Erythroblast (primary cell): Measurements from ENCODE around the gene SOX12.

Experiments
- DNase-seq, 2 experiments: peaks; one replicate each; lab custom pipeline; 2025; lab: John Stamatoyannopoulos, UW
- GATA1 ChIP-seq: IDR thresholded peaks from 2 replicates; pipeline ENCODE4 v1.6.1; 2011; ENCODE audit warnings: low read depth, mild to moderate bottlenecking, control low read depth, low read length, moderate library complexity
- POLR2A ChIP-seq: IDR thresholded peaks from 2 replicates; pipeline ENCODE4 v1.6.1; 2011; ENCODE audit warnings: mild to moderate bottlenecking, low read length

SOX12 gene

DNA sequence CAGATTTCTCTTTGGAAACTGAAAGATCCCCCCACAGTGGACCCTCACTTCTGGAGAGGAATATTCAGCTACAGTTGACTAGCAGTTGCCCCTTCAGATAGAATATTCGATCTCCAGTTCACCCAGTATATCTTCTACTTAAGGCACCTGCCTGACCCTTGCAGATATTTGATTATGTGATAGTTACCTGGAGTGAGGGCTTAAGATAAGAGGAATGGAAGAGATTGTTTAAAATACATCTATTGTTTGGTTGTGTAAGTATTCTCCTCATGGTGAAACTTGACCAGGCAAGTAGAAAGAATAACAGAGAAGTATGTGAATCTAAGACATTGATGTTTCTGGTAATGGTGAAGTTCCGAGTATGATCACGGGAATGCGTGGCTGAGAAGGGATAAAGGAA, 29.5 kb upstream of the SOX12 start:
- no peak for DNase-seq
- no peak for TF ChIP-seq GATA1
- TF ChIP-seq POLR2A: no peak

GRCh38 chr20:297098-297924, 28.0 kb upstream of the SOX12 start, which contains the start of gene ZCCHC3:
ZCCHC3 (plus strand) TSS chr20:297570; CDS start chr20:297587, 17 bp downstream.
- TF ChIP-seq POLR2A: peak; percentile 81
- no peak for TF ChIP-seq GATA1
- DNase-seq: peak; percentile 93 to 95

DNA sequence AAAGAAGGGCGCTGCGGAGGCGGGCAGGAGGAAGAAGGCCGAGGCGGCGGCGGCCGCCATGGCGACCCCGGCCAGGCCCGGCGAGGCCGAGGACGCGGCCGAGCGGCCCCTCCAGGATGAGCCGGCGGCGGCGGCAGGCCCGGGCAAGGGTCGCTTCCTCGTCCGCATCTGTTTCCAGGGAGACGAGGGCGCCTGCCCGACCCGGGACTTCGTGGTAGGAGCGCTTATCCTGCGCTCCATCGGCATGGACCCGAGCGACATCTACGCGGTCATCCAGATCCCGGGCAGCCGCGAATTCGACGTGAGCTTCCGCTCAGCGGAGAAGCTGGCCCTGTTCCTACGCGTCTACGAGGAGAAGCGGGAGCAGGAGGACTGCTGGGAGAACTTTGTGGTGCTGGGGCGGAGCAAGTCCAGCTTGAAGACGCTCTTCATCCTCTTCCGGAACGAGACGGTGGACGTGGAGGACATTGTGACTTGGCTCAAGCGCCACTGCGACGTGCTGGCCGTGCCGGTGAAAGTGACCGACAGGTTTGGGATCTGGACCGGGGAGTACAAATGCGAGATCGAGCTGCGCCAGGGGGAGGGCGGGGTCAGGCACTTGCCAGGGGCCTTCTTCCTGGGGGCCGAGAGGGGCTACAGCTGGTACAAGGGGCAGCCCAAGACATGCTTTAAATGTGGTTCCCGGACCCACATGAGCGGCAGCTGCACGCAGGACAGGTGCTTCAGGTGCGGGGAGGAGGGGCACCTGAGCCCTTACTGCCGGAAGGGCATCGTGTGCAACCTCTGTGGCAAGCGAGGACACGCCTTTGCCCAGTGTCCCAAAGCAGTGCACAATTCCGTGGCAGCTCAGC, 27.2 kb upstream of the SOX12 start:
- peak; percentile 75 to 82 for DNase-seq
- TF ChIP-seq GATA1: no peak
- TF ChIP-seq POLR2A: no peak

DNA sequence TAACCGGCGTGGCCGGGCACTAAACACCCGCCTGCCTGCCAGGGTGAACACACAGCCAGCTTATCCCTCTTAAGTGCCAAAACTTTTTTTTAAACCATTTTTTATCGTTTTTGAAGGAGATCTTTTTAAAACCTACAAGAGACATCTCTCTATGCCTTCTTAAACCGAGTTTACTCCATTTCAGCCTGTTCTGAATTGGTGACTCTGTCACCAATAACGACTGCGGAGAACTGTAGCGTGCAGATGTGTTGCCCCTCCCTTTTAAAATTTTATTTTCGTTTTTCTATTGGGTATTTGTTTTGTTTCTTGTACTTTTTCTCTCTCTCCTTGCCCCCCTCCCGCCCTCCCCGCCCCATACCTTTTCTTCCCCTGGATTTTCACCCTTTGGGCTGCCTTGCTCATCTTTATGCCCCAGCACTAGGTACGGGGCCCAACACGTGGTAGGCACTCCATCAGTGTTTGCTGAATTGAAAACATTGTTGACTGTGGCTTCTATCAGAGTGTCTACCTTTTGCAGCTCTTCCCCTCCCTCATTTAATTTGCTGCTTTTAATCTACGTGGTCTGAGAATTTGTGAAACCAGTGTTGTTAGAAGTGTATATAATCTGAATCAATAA, 26.5 kb upstream of the SOX12 start:
- DNase-seq: peak in 1 of 2 experiments; percentile 54
- TF ChIP-seq GATA1 (no peak), POLR2A (no peak)

DNA sequence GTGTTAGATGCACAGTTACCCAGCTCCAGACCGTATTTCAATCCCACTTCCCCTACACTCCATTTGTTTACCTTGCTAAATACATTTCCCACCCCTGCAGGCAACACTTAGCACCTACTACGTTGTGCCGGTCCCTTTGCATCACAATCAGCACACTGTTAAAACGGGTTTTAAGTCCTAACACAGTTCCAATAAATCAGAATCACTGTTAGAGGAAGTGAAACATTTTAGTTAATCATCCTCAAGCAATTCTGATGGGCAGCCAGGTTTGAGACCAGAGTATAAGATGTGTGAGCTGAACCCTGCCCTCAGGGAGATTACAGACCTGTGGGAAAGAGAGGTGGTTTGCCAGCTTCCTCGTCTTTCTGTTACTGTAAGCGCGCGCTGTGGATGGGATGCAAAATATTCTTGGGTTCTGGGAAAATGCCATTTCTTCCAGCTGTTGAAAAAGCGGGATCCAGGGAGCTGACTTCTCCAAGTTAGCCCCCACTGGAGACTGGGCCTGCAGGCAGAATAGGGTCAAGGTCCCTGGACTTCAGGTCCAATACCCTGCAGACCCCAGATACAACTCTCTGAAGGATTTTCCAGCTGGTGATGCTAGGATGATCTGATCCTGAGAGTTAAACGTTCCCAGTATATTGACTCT, 24.9 kb upstream of the SOX12 start:
- TF ChIP-seq GATA1: no peak

DNA sequence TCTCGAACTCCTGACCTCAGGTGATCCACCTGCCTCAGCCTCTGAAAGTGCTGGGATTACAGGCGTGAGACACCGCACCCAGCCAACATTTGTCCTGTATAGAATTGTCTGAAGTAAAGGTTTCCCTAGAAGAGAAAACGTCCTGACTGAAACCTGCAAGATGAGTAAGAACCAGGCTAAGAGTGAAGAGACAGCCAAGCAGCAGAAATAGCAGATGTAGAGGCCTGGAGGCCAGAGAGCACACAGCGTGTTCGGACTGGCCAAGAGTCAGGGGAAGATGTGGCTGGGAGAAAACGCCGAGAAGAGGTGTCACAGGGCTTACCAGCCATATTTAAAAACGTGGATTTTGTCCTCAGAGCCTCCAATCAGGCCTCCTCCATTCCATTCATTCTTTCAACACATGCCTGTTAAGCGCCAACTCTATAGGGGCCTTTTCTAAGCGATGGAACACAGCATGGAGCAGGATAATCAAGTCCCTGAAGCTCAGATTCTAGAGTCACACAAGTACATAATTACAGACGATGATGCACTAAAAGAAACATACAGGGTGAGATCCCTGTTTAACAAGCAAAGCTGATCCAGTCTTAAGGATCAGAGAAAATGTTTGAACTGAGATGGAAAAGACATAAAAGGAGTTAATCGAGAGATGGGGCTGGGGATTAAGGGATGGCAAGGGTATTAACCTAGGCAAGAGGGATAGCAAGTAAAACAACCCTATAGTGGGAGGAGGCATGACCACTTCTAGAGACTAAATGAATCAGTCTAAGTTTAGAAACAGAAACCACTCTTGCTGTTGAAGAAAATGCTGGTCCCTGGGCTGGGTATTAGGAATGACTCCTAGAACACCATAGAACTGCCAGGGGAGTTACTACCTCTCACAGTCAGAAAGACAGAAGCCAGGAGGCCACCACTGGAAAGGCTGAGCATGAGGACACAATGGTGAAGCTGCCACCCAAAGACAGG, 23.2 kb upstream of the SOX12 start:
- DNase-seq: no peak
- TF ChIP-seq GATA1 (no peak), POLR2A (no peak)

More for the DNA sequence above, 24.9 kb upstream of the SOX12 start:
- DNase-seq: no peak

DNA sequence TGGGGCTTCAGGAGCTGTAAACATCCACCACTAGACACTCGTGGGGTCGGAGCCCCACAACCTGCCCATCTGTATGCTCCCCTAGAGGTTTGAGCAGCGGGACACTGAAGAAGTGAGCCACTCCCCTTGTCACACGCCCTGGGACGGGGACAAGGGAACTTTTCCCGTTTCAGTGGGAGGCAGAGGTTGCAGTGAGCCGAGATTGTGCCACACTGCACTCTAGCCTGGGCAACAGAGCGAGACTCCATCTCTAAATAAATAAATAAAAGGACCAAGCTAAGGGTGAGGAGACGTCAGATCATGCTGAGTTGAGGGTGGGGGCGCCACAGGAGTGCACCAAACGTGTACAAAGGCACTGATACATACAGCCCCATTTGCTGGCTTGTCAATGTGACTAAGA, 19.6 kb upstream of the SOX12 start:
- no peak for DNase-seq
- TF ChIP-seq POLR2A: no peak
- no peak for TF ChIP-seq GATA1

- TF ChIP-seq GATA1 (no peak), POLR2A (no peak)
- DNase-seq: no peak
Measured at GRCh38 chr20:308427-309038, 16.8 kb upstream of the SOX12 start.

GRCh38 chr20:309306-309840, 16.0 kb upstream of the SOX12 start:
- no peak for DNase-seq
- TF ChIP-seq GATA1: no peak
- TF ChIP-seq POLR2A: no peak

- peak; percentile 90 to 93 for DNase-seq
- TF ChIP-seq GATA1 (no peak), POLR2A (no peak)
Measured at GRCh38 chr20:309841-310644, 15.3 kb upstream of the SOX12 start.

GRCh38 chr20:310645-311044, 14.7 kb upstream of the SOX12 start:
- TF ChIP-seq POLR2A: no peak
- no peak for TF ChIP-seq GATA1
- DNase-seq: no peak

DNA sequence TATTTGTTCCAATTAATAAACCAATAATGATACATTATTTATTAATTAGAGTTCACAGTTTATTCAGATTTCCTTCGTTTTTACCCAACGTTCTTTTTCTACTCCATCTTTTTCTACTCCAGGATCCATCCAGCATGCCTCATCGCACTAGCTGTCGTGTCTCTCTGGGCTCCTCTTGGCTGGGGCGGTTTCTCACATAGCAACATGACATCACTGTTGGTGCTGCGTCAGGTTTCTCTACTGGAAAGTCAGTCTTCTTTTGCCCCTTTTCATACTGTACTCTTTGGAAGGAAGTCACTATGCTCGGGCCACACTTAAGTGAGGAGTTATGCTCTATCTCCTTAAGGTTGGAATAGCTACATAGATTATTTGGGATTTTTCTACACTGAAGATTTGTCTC, 13.7 kb upstream of the SOX12 start:
- no peak for DNase-seq

More for the DNA sequence above, 13.7 kb upstream of the SOX12 start:
- TF ChIP-seq POLR2A: no peak
- TF ChIP-seq GATA1: no peak
